Testis (tissue), 2 donors: Measurements from ENCODE around the gene FIZ1.

Experiments
- POLR2A ChIP-seq: fragments of 450-650 bp; IDR thresholded peaks from one replicate; pipeline ENCODE4 v1.6.1; 2017; ENCODE audit warnings: antibody characterized with exemption, mild to moderate bottlenecking, moderate library complexity
- TF ChIP-seq, protein P1 (sequence below), 3 experiments: fragments of 450-650 bp in 2 of 3; fragments of 200-600 bp in 1 of 3; sonication (generic) in 1 of 3; IDR thresholded peaks; one replicate each; pipeline ENCODE4 v1.5.1; 2016 to 2019; ENCODE audit warnings: antibody characterized with exemption in 3 of 3, mild to moderate bottlenecking in 2 of 3, moderate library complexity in 1 of 3

DNA sequence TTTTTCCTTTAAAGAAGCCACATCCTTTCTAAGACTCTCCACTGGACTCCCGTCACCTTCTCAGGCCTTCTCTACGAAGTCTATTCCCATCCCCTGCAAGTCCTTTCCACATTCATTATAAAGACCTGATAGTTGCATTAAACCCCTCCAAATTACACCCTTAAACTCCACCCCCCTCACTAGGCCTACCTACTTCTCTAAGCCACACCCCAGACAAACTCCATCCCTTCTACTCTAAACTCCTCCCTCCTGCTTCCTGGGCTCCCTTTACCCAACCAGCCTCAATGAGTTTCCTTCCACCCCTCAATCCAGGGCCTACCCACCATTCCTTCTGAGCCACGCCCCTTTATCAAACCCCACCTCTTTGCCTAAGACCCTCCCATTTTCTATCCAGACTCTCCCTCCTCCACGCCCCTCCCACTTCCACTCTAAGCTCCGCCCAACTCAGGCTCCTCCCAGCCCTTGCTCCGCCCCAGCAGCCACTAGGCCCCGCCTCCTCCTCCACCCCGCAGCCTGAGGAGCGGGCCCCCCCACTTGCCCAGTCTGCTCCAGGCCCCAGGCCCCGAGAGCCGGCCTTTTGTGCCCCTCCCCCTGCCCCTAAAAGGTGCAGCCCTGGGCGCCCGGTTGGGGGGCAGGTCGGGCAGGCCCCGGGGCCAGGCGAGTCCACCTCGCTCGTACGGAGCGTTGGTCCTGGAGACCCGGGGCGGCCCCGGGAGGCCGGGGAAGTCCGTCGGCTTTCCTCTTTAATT, 424 bp downstream of the FIZ1 start:
- no peak for TF ChIP-seq POLR2A
- TF ChIP-seq, protein P1, sequence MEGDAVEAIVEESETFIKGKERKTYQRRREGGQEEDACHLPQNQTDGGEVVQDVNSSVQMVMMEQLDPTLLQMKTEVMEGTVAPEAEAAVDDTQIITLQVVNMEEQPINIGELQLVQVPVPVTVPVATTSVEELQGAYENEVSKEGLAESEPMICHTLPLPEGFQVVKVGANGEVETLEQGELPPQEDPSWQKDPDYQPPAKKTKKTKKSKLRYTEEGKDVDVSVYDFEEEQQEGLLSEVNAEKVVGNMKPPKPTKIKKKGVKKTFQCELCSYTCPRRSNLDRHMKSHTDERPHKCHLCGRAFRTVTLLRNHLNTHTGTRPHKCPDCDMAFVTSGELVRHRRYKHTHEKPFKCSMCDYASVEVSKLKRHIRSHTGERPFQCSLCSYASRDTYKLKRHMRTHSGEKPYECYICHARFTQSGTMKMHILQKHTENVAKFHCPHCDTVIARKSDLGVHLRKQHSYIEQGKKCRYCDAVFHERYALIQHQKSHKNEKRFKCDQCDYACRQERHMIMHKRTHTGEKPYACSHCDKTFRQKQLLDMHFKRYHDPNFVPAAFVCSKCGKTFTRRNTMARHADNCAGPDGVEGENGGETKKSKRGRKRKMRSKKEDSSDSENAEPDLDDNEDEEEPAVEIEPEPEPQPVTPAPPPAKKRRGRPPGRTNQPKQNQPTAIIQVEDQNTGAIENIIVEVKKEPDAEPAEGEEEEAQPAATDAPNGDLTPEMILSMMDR (IDR thresholded peaks at IDR 0.05): no peak
